HG03378 (cell line): ENCODE results near the gene DIRAS3.
"Not testable (repeated sequence)": the region's sequence is repeated elsewhere in the genome, so short reads cannot be mapped to it uniquely, and the experiment has no call there.

Experiments
- ATAC-seq: cut with Tn5 transposase; IDR thresholded peaks from one replicate; pipeline ENCODE4 v1.9.1; 2021; ENCODE audit warnings: mild to moderate bottlenecking, moderate library complexity; ENCODE audit not compliant: unreplicated experiment

DIRAS3 gene

DNA sequence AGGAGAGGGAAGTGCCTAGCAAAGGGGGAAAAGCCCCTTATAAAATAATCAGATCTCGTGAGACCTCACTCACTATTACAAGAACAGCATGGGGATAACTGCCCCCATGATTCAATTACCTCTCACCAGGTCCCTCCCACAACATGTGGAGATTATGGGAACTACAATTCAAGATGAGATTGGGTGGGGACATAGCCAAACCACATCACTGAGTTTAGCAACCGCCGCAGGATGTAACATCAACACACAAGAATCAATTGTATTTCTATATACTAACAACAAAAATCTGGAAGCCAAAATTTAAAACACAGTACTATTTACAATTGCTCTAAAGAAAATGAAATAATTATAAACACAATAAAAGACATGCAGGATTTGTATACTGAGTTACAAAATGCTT lies 21.9 kb downstream of the DIRAS3 start:
- ATAC-seq, result no peak

DNA sequence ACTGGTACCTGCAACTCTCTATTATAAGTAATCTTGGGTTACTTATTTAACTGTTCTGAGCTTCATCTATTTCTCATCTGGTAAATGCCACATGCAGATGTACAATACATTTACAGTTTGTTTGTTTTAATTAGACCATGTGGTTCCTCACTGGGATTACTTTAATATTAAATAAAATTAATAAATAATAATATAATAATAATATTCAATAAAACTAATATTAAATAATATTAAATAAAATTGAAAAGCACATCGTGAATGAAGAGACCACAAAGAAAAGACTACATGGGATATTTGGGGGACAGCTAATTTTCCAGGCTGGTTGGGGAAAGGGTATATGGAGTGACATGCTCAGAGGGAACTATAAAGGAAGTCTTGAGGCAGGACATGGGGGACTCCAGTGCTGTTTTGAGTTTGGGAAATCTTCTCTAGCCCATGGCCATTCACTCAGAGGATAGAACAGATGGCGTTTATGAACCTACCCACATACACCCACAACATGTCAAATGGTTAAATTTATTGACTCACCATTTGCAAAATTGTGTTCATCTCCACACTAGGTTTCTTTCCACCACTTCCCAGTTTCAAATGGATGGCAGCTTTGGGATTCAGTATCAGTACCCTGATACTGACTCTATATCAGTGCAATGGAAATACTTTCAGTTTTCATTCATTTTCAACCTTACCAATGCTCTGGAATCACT lies 25.6 kb downstream of the DIRAS3 start:
- no peak for ATAC-seq

DNA sequence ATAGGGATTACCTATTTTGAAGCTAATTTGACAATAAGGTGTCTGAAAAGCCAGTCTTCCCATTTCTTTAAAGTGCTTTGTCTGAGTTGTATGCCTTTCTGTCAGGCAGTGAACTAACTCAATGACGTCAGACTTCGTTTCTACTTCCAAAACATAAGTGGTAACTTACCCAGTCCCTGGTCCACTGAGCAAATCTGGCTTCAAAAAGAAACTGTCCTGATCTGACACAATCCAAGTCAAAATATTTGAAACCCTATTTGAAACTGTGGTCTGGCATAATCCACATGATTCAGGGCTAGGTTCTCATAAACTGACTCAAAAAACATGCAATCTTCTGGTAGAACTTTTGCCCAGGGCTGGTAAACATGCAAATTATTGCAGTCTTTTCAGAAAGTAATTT lies 34.0 kb downstream of the DIRAS3 start:
- ATAC-seq, result no peak

DNA sequence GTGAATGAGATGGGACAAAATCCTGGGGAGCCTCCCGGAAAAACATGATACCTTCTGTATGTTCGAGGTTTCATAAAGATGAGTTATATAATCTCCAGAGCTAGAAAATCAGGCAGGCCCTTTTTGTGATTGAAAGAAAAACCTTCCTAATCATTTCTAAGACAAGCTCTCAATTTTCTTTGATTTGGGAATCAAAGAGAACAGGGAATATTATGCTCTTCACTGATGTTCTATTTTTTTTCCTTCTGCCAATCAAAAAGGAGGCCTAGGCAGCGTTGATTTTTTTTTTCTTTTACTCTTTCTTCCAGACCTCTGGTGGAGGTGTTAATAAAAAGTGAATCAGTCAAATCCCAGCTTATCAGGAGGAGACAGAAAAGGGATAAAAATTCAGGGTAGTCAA lies 34.5 kb downstream of the DIRAS3 start:
- no peak for ATAC-seq

DNA sequence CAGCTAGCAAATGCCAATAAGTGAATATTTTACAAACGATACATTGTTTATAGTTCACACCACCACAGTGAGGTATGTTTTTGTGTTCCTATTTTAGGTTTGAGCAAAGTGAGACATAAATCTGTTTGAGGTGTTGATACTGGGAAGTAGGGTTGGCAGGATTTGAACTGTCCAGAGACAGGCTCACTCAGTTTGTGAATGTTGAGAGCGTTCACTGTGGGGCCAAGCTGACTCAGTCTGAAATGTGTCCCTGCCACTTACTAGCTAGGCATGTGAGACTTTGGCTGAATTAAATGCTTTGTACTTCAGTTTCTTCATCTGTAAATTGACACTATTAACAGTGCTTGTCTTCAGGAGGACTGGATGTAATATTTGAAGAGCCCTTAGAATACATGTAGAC lies 35.1 kb downstream of the DIRAS3 start:
- no peak for ATAC-seq

DNA sequence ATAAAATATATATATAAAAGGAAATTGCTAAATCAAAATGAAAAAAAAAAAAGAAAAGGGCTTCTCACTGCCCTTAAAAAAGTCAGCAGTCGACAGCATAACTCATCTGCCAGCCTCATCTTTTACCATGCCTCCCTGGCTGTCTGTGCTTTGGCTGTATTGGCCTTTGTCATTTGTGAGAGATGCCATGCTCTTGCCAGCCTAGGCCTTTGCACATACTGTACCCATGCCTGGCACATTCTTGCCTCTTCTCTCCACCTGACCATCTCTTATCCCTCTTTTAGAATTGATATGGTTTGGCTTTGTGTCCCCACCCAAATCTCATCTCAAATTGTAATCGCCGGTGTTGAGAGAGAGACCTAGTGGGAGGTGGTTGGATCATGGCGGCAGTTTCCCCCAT lies 37.1 kb downstream of the DIRAS3 start:
- ATAC-seq, result no peak

DNA sequence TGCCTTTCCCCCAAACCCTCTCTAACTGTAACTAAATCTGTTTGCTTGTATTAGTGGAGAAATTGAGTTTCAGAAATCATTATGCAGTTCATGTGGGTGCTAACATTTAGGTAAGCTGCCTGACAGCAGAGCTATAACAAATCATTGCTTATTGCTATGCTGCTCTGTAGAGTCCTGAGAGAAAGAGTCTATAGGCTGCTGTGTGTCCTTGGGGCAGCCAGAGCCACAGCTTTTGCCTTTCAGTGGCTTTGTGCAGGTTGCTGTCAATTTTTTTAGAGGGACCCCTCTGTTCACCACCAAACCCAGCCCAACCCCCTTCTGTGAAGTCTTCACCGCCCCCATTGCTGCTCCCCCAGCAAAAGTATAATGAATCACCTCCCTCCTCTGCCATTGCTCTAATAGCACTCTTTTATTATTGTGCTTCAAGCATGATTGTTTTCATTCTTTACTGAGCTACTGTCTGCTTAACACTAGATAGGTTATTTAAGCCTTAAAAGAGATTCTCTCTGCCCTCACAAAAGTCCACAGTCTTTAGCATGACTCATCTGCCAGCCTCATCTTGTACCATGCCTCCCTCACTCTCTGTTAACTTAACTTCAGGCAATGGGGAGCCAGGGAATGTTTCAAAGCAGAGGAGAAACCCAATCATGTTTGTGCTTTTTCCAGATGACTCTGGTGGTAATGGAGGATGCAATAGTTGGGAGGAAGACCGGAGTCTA lies 38.6 kb downstream of the DIRAS3 start:
- ATAC-seq, result no peak

DNA sequence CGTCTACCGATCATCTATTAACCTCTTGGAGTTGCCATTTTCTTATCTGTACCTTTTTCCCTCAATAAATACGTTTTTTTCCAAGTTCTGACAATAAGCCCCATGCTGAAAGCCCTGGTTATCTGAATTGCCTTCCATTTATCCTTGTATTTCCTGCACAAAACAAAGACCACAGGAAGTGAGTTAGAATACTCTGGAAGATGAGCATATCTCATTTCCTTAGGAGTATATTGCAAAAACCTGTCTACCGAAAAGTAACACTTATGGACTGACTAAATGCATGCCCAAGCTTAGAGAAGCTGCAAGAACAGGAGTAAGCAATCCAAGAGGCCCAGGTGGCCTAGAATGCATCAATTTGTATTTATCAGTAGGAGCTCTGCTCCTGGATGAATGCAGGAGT lies 39.9 kb downstream of the DIRAS3 start:
- no peak for ATAC-seq

DNA sequence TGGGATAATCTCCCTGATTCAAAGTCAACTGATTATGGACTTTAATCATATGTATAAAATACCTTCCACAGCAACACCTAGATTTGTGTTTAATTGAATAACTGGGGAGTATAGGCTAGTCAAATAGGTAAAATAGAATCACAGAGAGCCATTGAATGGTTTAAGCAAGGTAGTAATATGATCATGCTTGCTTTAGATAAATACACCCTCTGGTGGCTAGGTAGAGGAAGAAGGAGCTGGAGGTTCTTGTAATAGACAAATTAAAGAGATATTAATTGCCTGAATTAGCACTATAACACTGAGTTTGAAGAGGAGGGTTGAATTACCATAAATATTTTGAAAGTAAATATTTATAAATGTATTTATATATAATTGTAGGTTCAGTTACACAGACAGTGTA lies 40.3 kb downstream of the DIRAS3 start:
- no peak for ATAC-seq

DNA sequence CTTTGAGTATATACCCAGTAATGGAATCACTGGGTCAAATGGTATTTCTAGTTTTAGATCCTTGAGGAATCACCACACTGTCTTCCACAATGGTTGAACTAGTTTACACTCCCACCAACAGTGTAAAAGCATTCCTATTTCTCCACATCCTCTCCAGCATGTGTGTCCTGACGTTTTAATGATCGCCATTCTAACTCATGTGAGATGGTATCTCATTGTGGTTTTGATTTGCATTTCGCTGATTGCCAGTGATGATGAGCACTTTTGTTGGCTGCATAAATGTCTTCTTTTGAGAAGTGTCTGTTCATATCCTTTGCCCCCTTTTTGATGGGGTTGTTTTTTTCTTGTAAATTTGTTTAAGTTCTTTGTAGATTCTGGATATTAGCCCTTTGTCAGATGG lies 46.8 kb downstream of the DIRAS3 start:
- ATAC-seq, result not testable (repeated sequence)

DNA sequence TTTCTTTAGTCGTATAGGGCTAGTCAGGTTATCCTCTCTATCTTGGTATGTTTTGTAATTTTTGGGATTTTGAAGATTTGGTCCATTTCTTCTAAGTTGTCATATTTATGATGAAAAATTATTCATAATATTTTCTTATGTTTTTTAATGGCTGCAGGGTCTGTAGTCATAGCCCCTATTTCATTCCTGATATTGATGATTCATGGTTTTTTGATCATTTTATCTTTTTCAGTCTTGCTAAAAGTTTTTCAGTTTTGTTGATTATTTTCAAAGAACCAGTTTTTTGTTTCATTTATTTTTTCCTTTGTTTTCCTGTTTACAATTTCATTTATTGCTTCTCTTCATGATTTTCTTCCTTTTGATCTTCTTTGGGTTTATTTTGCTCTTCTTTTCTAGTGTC lies 50.2 kb downstream of the DIRAS3 start:
- ATAC-seq, result no peak

DNA sequence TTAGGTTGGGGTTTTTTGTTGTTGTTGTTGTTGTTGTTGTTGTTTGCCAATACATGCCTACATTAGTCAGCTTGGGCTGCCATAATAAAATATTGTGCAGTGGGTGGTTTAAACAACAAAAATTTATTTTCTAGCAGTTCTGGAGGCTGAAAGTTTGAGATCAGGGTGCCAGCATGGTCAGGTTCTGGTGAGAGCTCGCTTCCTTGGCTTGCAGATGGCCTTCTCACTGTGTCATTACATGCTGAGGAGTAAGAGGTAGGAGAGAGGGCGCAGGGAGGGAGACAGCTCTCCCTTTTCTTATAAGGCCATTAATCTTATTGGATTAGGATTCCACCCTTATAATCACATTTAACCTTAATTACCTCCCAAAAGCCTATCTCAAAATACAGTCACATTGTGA lies 52.7 kb downstream of the DIRAS3 start:
- ATAC-seq, result no peak
